GM21723 (cell line): ENCODE data around the gene NOXRED1.

Experiments
- ATAC-seq: cut with Tn5 transposase; IDR thresholded peaks from one replicate; pipeline ENCODE4 v1.9.1; 2021; ENCODE audit warnings: mild to moderate bottlenecking, moderate library complexity; ENCODE audit not compliant: unreplicated experiment

The NOXRED1 gene

GRCh38 chr14:77409131-77409533 is 14.2 kb downstream of the NOXRED1 start:
- no peak for ATAC-seq

- no peak for ATAC-seq
Measured at GRCh38 chr14:77407158-77407557, 16.2 kb downstream of the NOXRED1 start.

- ATAC-seq = no peak
Measured at GRCh38 chr14:77406718-77407117, 16.6 kb downstream of the NOXRED1 start.

GRCh38 chr14:77406086-77406485 is 17.2 kb downstream of the NOXRED1 start:
- ATAC-seq = no peak

- no peak for ATAC-seq
Measured at GRCh38 chr14:77403768-77404167, 19.6 kb downstream of the NOXRED1 start.

GRCh38 chr14:77400216-77400615 is 23.1 kb downstream of the NOXRED1 start:
- ATAC-seq = no peak

- ATAC-seq = no peak
Measured at GRCh38 chr14:77390188-77390587, 33.1 kb downstream of the NOXRED1 start.

GRCh38 chr14:77378701-77379100 is 44.6 kb downstream of the NOXRED1 start:
- no peak for ATAC-seq

GRCh38 chr14:77377502-77377844 is 45.9 kb downstream of the NOXRED1 start:
- ATAC-seq = no peak

- ATAC-seq = peak; percentile 84
Measured at GRCh38 chr14:77376771-77377501, 46.4 kb downstream of the NOXRED1 start, which contains the start of the genes SAMD15 and TMED8. Gene SAMD15 (plus strand): TSS chr14:77377379. CDS start chr14:77377419, 40 bp downstream. Gene TMED8 (minus strand): TSS chr14:77377094. CDS start chr14:77377053, 41 bp downstream.

- peak; percentile 10 for ATAC-seq
Measured at GRCh38 chr14:77375973-77376770, 47.2 kb downstream of the NOXRED1 start.

GRCh38 chr14:77375164-77375950 is 48.0 kb downstream of the NOXRED1 start:
- ATAC-seq = no peak

- ATAC-seq = peak; percentile 39
Measured at GRCh38 chr14:77372304-77372841, 51.0 kb downstream of the NOXRED1 start.

GRCh38 chr14:77369285-77369684 is 54.0 kb downstream of the NOXRED1 start:
- no peak for ATAC-seq

- no peak for ATAC-seq
Measured at GRCh38 chr14:77364146-77364545, 59.2 kb downstream of the NOXRED1 start.

- no peak for ATAC-seq
Measured at GRCh38 chr14:77359626-77360025, 63.7 kb downstream of the NOXRED1 start.

- no peak for ATAC-seq
Measured at GRCh38 chr14:77356899-77357298, 66.4 kb downstream of the NOXRED1 start.

GRCh38 chr14:77355811-77356210 is 67.5 kb downstream of the NOXRED1 start:
- ATAC-seq = no peak

- no peak for ATAC-seq
Measured at GRCh38 chr14:77353469-77354141, 69.7 kb downstream of the NOXRED1 start.

GRCh38 chr14:77347751-77348150 is 75.6 kb downstream of the NOXRED1 start:
- no peak for ATAC-seq
